GM10266 (cell line): ENCODE data around the gene GLIS1.

Source experiments
- DNase-seq: peaks from one replicate; pipeline ENCODE4 v3.0.0; 2012; ENCODE audit errors: extremely low spot score
- TF ChIP-seq, protein P1 (sequence below): IDR thresholded peaks from 2 replicates; pipeline ENCODE4 v1.5.1; 2012; ENCODE audit warnings: mild to moderate bottlenecking, low read depth; ENCODE audit not compliant: control insufficient read depth, insufficient read depth; ENCODE audit errors: missing control alignments

Gene GLIS1

DNA sequence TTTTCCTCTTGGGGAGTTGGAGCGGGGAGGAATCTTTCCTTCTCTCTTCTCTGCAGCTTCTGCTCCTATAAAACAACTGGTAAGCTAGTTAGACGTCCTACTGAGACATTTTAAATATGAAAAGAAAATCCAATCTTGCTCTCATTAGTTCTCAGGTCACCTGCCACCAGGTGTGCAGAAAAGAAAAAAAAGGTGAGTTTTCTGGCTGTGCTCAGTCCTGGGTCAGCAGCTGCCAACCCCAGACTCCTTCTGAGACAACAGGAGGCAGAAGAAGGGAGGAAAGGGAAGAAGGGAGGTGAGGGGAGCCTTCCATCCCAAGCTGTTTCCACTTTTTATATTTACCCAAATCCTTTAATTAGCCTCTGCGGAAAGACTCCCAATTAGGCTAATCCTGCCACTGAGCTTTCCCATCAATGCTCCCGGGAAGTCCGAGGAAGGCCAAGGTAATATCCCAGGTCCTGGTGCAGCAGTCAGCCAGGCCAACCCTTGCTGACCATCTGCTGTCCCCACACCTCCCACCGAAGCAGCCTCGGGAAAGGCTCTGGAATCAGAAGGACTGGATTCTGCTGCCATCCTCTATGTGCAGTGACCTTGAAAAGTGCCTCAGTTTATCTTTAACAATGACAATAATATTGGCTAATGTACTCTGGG lies 33.4 kb downstream of the GLIS1 start:
- DNase-seq: no peak
- TF ChIP-seq, protein P1, sequence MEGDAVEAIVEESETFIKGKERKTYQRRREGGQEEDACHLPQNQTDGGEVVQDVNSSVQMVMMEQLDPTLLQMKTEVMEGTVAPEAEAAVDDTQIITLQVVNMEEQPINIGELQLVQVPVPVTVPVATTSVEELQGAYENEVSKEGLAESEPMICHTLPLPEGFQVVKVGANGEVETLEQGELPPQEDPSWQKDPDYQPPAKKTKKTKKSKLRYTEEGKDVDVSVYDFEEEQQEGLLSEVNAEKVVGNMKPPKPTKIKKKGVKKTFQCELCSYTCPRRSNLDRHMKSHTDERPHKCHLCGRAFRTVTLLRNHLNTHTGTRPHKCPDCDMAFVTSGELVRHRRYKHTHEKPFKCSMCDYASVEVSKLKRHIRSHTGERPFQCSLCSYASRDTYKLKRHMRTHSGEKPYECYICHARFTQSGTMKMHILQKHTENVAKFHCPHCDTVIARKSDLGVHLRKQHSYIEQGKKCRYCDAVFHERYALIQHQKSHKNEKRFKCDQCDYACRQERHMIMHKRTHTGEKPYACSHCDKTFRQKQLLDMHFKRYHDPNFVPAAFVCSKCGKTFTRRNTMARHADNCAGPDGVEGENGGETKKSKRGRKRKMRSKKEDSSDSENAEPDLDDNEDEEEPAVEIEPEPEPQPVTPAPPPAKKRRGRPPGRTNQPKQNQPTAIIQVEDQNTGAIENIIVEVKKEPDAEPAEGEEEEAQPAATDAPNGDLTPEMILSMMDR: no peak

DNA sequence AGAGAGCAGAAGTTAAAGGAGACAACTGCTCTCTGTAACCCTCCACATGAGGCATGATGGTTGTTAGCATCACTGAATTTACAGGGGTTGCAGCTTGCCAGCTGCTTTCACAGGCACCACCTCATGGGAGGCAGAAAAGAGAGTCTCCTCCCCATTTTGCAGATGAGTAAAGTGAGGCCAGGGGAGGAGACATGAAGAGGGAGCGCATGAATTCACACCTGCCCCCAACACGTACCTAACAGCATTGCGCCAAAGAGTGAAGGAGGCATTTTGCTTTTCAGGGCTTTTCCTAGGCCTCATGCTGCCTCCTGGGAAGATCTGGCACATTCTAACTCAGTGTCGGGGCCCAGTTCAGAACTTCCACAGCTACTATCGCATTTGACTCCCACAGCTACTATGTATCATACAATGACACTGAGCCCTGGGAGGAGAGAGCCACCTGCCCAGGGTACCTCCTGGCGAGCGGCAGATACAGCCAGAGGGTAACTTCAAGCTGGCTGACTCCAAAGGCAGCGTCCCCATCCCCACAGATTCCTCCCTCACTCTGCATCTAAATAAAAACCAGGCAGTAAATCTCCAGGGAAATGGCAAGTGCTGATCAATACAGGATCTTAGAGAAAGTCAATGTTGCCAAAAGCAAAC lies 34.0 kb downstream of the GLIS1 start:
- TF ChIP-seq, protein P1: no peak

DNA sequence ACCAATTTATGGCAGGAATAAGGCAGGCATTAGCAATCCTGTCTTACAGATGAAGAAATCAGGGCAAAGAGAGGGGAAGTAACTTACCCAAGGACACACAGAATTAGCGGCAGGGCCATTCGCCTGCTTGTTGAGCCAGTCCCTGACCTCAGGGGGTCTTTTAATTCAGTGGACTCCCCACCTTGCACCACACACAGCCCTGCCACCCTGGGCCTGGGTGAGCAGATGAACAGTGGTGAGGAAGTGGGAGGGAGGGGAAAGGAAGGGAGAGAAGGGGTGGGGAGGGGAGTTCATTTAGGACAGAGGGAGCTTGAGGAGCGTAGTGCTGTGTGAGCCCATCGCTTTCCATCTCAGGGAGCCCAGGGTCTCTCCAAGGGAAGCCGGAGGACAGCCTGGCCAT lies 34.7 kb downstream of the GLIS1 start:
- no peak for DNase-seq
- TF ChIP-seq, protein P1: no peak

More for the DNA sequence above, 34.0 kb downstream of the GLIS1 start:
- no peak for DNase-seq

DNA sequence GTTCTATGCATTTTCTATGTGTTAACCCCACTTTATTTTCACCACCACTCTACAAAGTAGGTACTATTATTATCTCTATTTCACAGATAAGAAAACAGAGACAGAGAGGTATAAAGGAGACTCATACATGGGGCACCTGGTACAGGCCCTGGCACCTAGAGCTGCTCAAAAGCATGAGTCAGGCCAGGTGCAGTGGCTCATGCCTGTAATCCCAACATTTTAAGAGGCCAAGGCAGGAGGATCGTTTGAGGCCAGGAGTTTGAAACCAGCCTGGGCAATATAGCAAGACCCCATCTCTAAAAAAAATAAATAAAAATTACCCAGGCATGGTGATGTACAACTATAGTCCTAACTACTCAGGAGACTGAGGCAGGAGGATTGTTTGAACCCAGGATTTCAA lies 35.8 kb downstream of the GLIS1 start:
- TF ChIP-seq, protein P1: no peak

DNA sequence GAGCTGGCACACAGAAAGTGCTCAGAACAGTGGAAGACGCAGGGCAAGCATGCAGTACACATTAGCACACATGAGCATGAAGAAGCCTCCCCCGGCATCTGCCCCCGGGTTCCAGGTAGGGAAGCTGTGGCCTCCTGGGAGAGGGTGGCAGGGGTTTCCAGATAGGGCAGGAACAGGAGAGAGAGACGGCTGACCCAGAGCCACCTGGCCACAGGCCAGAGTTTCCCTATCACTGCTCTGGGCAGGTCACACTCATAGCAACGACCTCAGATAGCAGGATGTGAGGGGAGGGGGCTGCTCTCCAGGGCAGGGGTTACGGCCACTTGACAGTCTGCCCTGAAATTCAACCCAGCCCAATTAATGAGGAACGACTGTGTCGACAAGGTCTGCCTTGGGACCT lies 36.6 kb downstream of the GLIS1 start:
- TF ChIP-seq, protein P1: no peak
- no peak for DNase-seq

More for the DNA sequence above, 35.8 kb downstream of the GLIS1 start:
- no peak for DNase-seq

DNA sequence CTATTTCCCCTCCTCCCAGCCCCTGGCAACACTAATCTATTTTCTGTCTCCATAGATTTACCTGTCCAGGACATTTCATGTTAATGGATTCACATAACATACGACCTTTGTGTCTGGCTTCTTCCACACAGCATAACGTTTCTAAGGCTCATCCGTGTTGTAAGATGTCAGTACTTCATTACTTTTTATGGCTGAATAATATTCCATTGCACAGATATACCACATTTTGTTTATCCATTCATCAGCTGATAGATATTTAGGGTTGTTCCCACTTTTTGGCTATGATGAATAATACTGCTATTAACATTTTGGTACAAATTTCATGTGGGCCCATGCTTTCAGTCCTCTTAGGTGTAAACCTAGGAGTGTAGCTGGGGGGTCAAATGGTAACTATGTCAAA lies 38.2 kb downstream of the GLIS1 start:
- DNase-seq: no peak
- TF ChIP-seq, protein P1: no peak

DNA sequence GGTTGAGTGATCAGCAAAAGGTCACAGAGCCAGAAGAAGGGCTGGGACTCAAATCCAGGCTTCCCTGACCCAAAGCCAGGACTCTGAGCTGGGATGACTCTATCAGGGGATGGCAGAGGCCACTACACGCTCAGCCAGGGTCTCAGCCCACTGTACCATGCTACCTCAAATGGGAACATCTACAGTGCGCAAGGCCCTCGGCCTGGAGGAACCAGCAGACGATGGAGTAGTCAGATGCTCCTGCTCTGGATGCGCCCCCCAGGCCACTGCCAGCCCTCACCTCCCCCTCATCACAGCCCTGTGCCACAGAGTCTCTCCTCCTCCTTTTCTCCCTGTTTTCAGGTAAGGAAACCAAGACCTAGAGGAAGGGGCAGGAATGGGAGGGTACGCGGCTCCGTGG lies 39.0 kb downstream of the GLIS1 start:
- no peak for DNase-seq
- TF ChIP-seq, protein P1: no peak
